GM12878 (cell line): Measurements from ENCODE around the gene PTPN22. TPM values are rescaled to one million over a fixed set of nuclear protein-coding genes. Genes with fewer than 3 reads are reported as not detected.

Source experiments
- BACH1 ChIP-seq: fragments of 450-650 bp; IDR thresholded peaks from 2 replicates; pipeline ENCODE4 v1.6.1; 2017; ENCODE audit warnings: mild to moderate bottlenecking, borderline replicate concordance
- BCL11A ChIP-seq: IDR thresholded peaks from 2 replicates; pipeline ENCODE4 v1.6.1; 2011; ENCODE audit warnings: low read depth, low read length
- BMI1 ChIP-seq: fragments of 450-650 bp; IDR thresholded peaks from 2 replicates; pipeline ENCODE4 v1.6.1; 2016; ENCODE audit warnings: mild to moderate bottlenecking, moderate library complexity, borderline replicate concordance
- CEBPB ChIP-seq, 2 experiments: fragments of 150-350 bp in 1 of 2; IDR thresholded peaks; 2 replicates each; pipeline ENCODE4 v1.6.1; 2012 to 2014; ENCODE audit warnings: low read depth in 2 of 2, low read length in 2 of 2, borderline replicate concordance in 1 of 2, inconsistent platforms in 1 of 2
- EGR1 ChIP-seq, 2 experiments: IDR thresholded peaks; 1 replicate in 1 of 2; 2 replicates in 1 of 2; pipeline ENCODE4 v1.6.1; 2011 to 2012; ENCODE audit warnings: low read depth in 2 of 2, low read length in 2 of 2, borderline replicate concordance in 1 of 2, mild to moderate bottlenecking in 1 of 2, moderate library complexity in 1 of 2
- FOXK2 ChIP-seq: fragments of 450-650 bp; IDR thresholded peaks from 2 replicates; pipeline ENCODE4 v1.6.1; 2017; ENCODE audit warnings: mild to moderate bottlenecking, moderate library complexity
- HDAC2 ChIP-seq: fragments of 200-600 bp; sonication (generic); IDR thresholded peaks from 2 replicates; pipeline ENCODE4 v1.6.1; 2017
- HDGF ChIP-seq: fragments of 450-650 bp; IDR thresholded peaks from 2 replicates; pipeline ENCODE4 v1.6.1; 2016; ENCODE audit warnings: antibody characterized with exemption
- IKZF1 ChIP-seq: fragments of 450-650 bp; conservative IDR thresholded peaks from 2 replicates; pipeline ENCODE4 v1.6.1; 2017; ENCODE audit warnings: antibody characterized with exemption, mild to moderate bottlenecking
- LARP7 ChIP-seq: fragments of 450-650 bp; IDR thresholded peaks from 2 replicates; pipeline ENCODE4 v1.6.1; 2017; ENCODE audit warnings: mild to moderate bottlenecking
- MLLT1 ChIP-seq: fragments of 450-650 bp; IDR thresholded peaks from 2 replicates; pipeline ENCODE4 v1.6.1; 2016; ENCODE audit warnings: mild to moderate bottlenecking
- MTA2 ChIP-seq: fragments of 450-650 bp; IDR thresholded peaks from 2 replicates; pipeline ENCODE4 v1.6.1; 2016; ENCODE audit warnings: low read depth, mild to moderate bottlenecking, moderate library complexity
- NBN ChIP-seq: fragments of 450-650 bp; IDR thresholded peaks from 2 replicates; pipeline ENCODE4 v1.6.1; 2016
- POLR2A ChIP-seq: IDR thresholded peaks from 2 replicates; pipeline ENCODE4 v1.6.1; 2011; ENCODE audit warnings: low read depth, mild to moderate bottlenecking, low read length
- RELA ChIP-seq: fragments of 450-650 bp; IDR thresholded peaks from 2 replicates; pipeline ENCODE4 v1.8.0; 2014; ENCODE audit warnings: borderline replicate concordance; ENCODE audit not compliant: partially characterized antibody
- RELB ChIP-seq: fragments of 450-650 bp; IDR thresholded peaks from 2 replicates; pipeline ENCODE4 v1.6.1; 2017; ENCODE audit warnings: low read depth, mild to moderate bottlenecking, moderate library complexity
- REST ChIP-seq: IDR thresholded peaks from 2 replicates; pipeline ENCODE4 v1.6.1; 2012; ENCODE audit warnings: mild to moderate bottlenecking, low read depth, low read length
- RUNX3 ChIP-seq: IDR thresholded peaks from 2 replicates; pipeline ENCODE4 v1.6.1; 2012; ENCODE audit warnings: low read length, inconsistent platforms
- SIX5 ChIP-seq: IDR thresholded peaks from 2 replicates; pipeline ENCODE4 v1.6.1; 2011; ENCODE audit warnings: mild to moderate bottlenecking, low read depth, low read length, moderate library complexity; ENCODE audit not compliant: severe bottlenecking
- ZBTB40 ChIP-seq: fragments of 450-650 bp; IDR thresholded peaks from 2 replicates; pipeline ENCODE4 v1.6.1; 2016; ENCODE audit warnings: mild to moderate bottlenecking, moderate library complexity, borderline replicate concordance
- ZNF274 ChIP-seq: IDR thresholded peaks from one replicate; pipeline ENCODE4 v1.8.0; 2011; ENCODE audit not compliant: insufficient read length, insufficient read depth
- polyA plus RNA-seq, 11 experiments: library from polyadenylated mRNA; depleted of rRNA in 4 of 11; unstranded in 6 of 11; stranded (reverse) in 5 of 11; fragments of >200 nt; fragmentation: Nextera tagmentation in 4 of 11; fragmentation: Illumina TruSeq in 1 of 11; extraction: Ambion mirVana in 4 of 11; extraction: Trizol in 1 of 11; gene quantifications; 1 replicate in 1 of 11; 2 replicates in 10 of 11; pipeline versions ENCODE4 v1.2.1 to v1.2.3, GENCODE V29; 2011 to 2016; ENCODE audit warnings: inconsistent platforms in 2 of 11, missing spikeins in 2 of 11, low read depth in 1 of 11
- total RNA-seq, 4 experiments: library from RNA; depleted of rRNA in 3 of 4; stranded (reverse); fragments of >200 nt in 3 of 4; fragmentation: Illumina TruSeq in 1 of 4; extraction: Trizol in 1 of 4; gene quantifications; 2 replicates each; pipeline versions ENCODE4 v1.2.1 to v1.2.3, GENCODE V29; 2013 to 2021

PTPN22 gene
- total and polyA plus RNA-seq, 10 of the 15 experiments (the other 5 are each of a cell fraction or from before 2014, with no cell fraction given), result 22.8 to 65.1 (median 44.9) TPM

GRCh38 chr1:113875714-113876113 lies 4.2 kb upstream of the PTPN22 start (continued):
- TF ChIP-seq REST (no peak), HDAC2 (no peak), SIX5 (no peak), RELB (peak; percentile 56; the same call in 1 of the 2 replicates), BCL11A (no peak), HDGF (no peak), MTA2 (peak; percentile 80), FOXK2 (no peak), NBN (no peak), ZBTB40 (no peak), EGR1 (IDR thresholded peaks at IDR 0.05; ENCODE audit: borderline replicate concordance in 1 of 2, low read depth in 2 of 2, low read length in 2 of 2) (no peak), LARP7 (0 out of 2 replicates have a peak, but pooled peaks have one; percentile 49), IKZF1 (peak; percentile 62), BACH1 (no peak; the same call in 1 of the 2 replicates), POLR2A (no peak), RELA (no peak), CEBPB (IDR thresholded peaks at IDR 0.05; ENCODE audit: borderline replicate concordance in 1 of 2, low read depth in 2 of 2, low read length in 2 of 2) (no peak), ZNF274 (no peak), RUNX3 (0 out of 2 replicates have a peak, but pooled peaks have one; percentile 20), MLLT1 (peak; percentile 45; the same call in 1 of the 2 replicates), BMI1 (no peak)
